ENCODE data around the gene CGB8.
A peak's percentile ranks its signal among the peaks of the same experiment; 100 is the strongest.

CGB8 gene

GRCh38 chr19:49097453-49098288 is 48.8 kb upstream of the CGB8 start (continued):
- TF ChIP-seq, protein P1, sequence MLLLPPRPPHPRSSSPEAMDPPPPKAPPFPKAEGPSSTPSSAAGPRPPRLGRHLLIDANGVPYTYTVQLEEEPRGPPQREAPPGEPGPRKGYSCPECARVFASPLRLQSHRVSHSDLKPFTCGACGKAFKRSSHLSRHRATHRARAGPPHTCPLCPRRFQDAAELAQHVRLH (tag by site-specific recombination; IDR thresholded peaks at IDR 0.05), result no peak
- TF ChIP-seq, protein P2, sequence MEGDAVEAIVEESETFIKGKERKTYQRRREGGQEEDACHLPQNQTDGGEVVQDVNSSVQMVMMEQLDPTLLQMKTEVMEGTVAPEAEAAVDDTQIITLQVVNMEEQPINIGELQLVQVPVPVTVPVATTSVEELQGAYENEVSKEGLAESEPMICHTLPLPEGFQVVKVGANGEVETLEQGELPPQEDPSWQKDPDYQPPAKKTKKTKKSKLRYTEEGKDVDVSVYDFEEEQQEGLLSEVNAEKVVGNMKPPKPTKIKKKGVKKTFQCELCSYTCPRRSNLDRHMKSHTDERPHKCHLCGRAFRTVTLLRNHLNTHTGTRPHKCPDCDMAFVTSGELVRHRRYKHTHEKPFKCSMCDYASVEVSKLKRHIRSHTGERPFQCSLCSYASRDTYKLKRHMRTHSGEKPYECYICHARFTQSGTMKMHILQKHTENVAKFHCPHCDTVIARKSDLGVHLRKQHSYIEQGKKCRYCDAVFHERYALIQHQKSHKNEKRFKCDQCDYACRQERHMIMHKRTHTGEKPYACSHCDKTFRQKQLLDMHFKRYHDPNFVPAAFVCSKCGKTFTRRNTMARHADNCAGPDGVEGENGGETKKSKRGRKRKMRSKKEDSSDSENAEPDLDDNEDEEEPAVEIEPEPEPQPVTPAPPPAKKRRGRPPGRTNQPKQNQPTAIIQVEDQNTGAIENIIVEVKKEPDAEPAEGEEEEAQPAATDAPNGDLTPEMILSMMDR (tag by site-specific recombination; IDR thresholded peaks at IDR 0.05), result peak; percentile 94
- TF ChIP-seq ZXDB (tag by site-specific recombination; IDR thresholded peaks at IDR 0.05) (no peak; the same call in 1 of the 2 replicates), OSR2 (tag by site-specific recombination; IDR thresholded peaks at IDR 0.05) (no peak), INSM2 (tag by site-specific recombination; IDR thresholded peaks at IDR 0.05) (no peak), ZBTB17 (tag by site-specific recombination; IDR thresholded peaks at IDR 0.05) (peak; percentile 95), YY1 (tag by site-specific recombination; IDR thresholded peaks at IDR 0.05) (no peak), EGR2 (tag by site-specific recombination; IDR thresholded peaks at IDR 0.05; ENCODE audit: low read depth) (no peak), ZNF658 (tag by site-specific recombination; IDR thresholded peaks at IDR 0.05) (no peak), ZSCAN30 (tag by site-specific recombination; IDR thresholded peaks at IDR 0.05) (peak; percentile 87; the same call in 1 of the 2 replicates), ZNF585B (tag by site-specific recombination; IDR thresholded peaks at IDR 0.05) (no peak), ZNF768 (tag by site-specific recombination; IDR thresholded peaks at IDR 0.05) (no peak), ZNF2 (tag by site-specific recombination; IDR thresholded peaks at IDR 0.05) (peak; percentile 94), TRIM28 (IDR thresholded peaks at IDR 0.05; ENCODE audit: borderline replicate concordance, low read length) (0 out of 2 replicates have a peak, but pooled peaks have one; percentile 33), PRDM1 (tag by site-specific recombination; IDR thresholded peaks at IDR 0.05) (peak; percentile 87), ZNF140 (tag by site-specific recombination; IDR thresholded peaks at IDR 0.05) (no peak), ZNF501 (tag by site-specific recombination; IDR thresholded peaks at IDR 0.05) (0 out of 2 replicates have a peak, but pooled peaks have one; percentile 20), ZBTB20 (tag by site-specific recombination; IDR thresholded peaks at IDR 0.05) (peak; percentile 75), PRDM2 (tag by site-specific recombination; IDR thresholded peaks at IDR 0.05; ENCODE audit: borderline replicate concordance) (no peak)
- TF ChIP-seq, protein P3, sequence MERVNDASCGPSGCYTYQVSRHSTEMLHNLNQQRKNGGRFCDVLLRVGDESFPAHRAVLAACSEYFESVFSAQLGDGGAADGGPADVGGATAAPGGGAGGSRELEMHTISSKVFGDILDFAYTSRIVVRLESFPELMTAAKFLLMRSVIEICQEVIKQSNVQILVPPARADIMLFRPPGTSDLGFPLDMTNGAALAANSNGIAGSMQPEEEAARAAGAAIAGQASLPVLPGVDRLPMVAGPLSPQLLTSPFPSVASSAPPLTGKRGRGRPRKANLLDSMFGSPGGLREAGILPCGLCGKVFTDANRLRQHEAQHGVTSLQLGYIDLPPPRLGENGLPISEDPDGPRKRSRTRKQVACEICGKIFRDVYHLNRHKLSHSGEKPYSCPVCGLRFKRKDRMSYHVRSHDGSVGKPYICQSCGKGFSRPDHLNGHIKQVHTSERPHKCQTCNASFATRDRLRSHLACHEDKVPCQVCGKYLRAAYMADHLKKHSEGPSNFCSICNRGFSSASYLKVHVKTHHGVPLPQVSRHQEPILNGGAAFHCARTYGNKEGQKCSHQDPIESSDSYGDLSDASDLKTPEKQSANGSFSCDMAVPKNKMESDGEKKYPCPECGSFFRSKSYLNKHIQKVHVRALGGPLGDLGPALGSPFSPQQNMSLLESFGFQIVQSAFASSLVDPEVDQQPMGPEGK (tag by site-specific recombination; IDR thresholded peaks at IDR 0.05), result peak; percentile 58; the same call in 1 of the 2 replicates
- TF ChIP-seq, protein P4, sequence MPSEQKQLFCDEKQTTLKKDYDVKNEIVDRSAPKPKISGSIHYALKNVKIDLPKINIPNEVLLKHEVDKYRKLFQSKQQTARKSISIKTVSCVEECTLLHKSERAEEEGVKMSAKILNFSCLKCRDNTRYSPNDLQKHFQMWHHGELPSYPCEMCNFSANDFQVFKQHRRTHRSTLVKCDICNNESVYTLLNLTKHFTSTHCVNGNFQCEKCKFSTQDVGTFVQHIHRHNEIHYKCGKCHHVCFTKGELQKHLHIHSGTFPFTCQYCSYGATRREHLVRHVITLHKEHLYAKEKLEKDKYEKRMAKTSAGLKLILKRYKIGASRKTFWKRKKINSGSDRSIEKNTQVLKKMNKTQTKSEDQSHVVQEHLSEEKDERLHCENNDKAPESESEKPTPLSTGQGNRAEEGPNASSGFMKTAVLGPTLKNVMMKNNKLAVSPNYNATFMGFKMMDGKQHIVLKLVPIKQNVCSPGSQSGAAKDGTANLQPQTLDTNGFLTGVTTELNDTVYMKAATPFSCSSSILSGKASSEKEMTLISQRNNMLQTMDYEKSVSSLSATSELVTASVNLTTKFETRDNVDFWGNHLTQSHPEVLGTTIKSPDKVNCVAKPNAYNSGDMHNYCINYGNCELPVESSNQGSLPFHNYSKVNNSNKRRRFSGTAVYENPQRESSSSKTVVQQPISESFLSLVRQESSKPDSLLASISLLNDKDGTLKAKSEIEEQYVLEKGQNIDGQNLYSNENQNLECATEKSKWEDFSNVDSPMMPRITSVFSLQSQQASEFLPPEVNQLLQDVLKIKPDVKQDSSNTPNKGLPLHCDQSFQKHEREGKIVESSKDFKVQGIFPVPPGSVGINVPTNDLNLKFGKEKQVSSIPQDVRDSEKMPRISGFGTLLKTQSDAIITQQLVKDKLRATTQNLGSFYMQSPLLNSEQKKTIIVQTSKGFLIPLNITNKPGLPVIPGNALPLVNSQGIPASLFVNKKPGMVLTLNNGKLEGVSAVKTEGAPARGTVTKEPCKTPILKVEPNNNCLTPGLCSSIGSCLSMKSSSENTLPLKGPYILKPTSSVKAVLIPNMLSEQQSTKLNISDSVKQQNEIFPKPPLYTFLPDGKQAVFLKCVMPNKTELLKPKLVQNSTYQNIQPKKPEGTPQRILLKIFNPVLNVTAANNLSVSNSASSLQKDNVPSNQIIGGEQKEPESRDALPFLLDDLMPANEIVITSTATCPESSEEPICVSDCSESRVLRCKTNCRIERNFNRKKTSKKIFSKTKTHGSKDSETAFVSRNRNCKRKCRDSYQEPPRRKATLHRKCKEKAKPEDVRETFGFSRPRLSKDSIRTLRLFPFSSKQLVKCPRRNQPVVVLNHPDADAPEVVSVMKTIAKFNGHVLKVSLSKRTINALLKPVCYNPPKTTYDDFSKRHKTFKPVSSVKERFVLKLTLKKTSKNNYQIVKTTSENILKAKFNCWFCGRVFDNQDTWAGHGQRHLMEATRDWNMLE (tag by site-specific recombination; conservative IDR thresholded peaks at IDR 0.05; ENCODE audit: low read depth), result no peak
